K562 (cell line): ENCODE data around the gene PDE3A. TPM values are rescaled to one million over a fixed set of nuclear protein-coding genes. Genes with fewer than 3 reads are reported as not detected.

Experiments
- ATAC-seq: fragments of 200-7000 bp; cut with Tn5 transposase; 3 replicates; pipeline ENCODE4 v1.9.1; 2020; ENCODE audit warnings: moderate library complexity
- BruUV-seq: library from RNA; stranded (reverse); fragments of 400-500 nt; replicated peaks from 2 replicates; lab custom pipeline; 2021; lab: Mats Ljungman, UMichigan
- CTCF ChIA-PET: fragments of 300-600 bp; formaldehyde crosslinking; extraction: SDS; loops from one replicate; lab custom pipeline; 2021; ENCODE audit warnings: low intra/inter-chr PET ratio; lab: Yijun Ruan, JAX
- POLR2A ChIA-PET: fragments of 300-600, 350-650 bp; sonication (Branson Sonifier 250); formaldehyde crosslinking; extraction: SDS; loops from one replicate; lab custom pipeline; 2021; ENCODE audit warnings: antibody characterized with exemption, inconsistent platforms; lab: Yijun Ruan, JAX
- DNase-seq, 4 experiments: peaks; one replicate each; pipeline versions ENCODE4 v3.0.0 to v3.0.0-alpha.2; 2011 to 2018; ENCODE audit warnings: low spot score in 3 of 4, mixed read lengths in 3 of 4; ENCODE audit errors: extremely low read depth in 1 of 4
- FAIRE-seq: peaks from 2 replicates; lab custom pipeline; 2011; peaks lifted over from hg19 to GRCh38; lab: Jason Lieb, UNC
- H2AFZ ChIP-seq: 2 replicates; pipeline ENCODE4 v1.6.0; 2011; ENCODE audit warnings: low read depth, low read length, control low read depth, inconsistent platforms
- H3K27ac ChIP-seq: fragments of 200-600 bp; 3 replicates; pipeline ENCODE4 v1.8.0; 2011; ENCODE audit warnings: low read depth, mild to moderate bottlenecking, control low read depth, inconsistent platforms, low read length, moderate library complexity, mixed read lengths; ENCODE audit errors: extremely low read depth
- H3K27me3 ChIP-seq, 2 experiments: fragments of 300-600 bp in 1 of 2; 2 replicates in 1 of 2; 3 replicates in 1 of 2; pipeline versions ENCODE4 v1.6.0 to v1.8.0; 2011; ENCODE audit warnings: inconsistent platforms in 2 of 2, low read length in 2 of 2, mild to moderate bottlenecking in 1 of 2, mixed read lengths in 1 of 2, moderate library complexity in 1 of 2; ENCODE audit not compliant: control insufficient read depth in 2 of 2, insufficient read depth in 2 of 2
- H3K36me3 ChIP-seq: fragments of 300-600 bp; 3 replicates; pipeline ENCODE4 v1.8.0; 2011; ENCODE audit warnings: mild to moderate bottlenecking, low read length, inconsistent platforms; ENCODE audit not compliant: control insufficient read depth, insufficient read depth
- H3K4me1 ChIP-seq, 2 experiments: fragments of 200-600 bp in 1 of 2; replicated peaks in 1 of 2; 2 replicates in 1 of 2; 3 replicates in 1 of 2; pipeline versions ENCODE4 v1.5.1 to v1.8.0; 2011; ENCODE audit warnings: inconsistent platforms in 2 of 2, low read length in 2 of 2, mild to moderate bottlenecking in 1 of 2, mixed read lengths in 1 of 2, moderate library complexity in 1 of 2; ENCODE audit not compliant: control insufficient read depth in 2 of 2, insufficient read depth in 2 of 2
- H3K4me2 ChIP-seq: 2 replicates; pipeline ENCODE4 v1.6.1; 2011; ENCODE audit warnings: low read length, control low read depth, inconsistent platforms, mixed read lengths; ENCODE audit not compliant: insufficient read depth
- H3K4me3 ChIP-seq: fragments of 200-600 bp; sonication (generic), shearing (Covaris generic); 2 replicates; pipeline ENCODE4 v1.5.1; 2016; ENCODE audit warnings: control low read depth, inconsistent platforms
- H3K79me2 ChIP-seq: fragments of 200-600 bp; 3 replicates; pipeline ENCODE4 v1.8.0; 2011; ENCODE audit warnings: low read length, inconsistent platforms; ENCODE audit not compliant: control insufficient read depth, insufficient read depth
- H3K9ac ChIP-seq, 2 experiments: 2 replicates each; pipeline versions ENCODE4 v1.6.0 to v1.6.1; 2011; ENCODE audit warnings: low read depth in 2 of 2, low read length in 2 of 2, control low read depth in 1 of 2, inconsistent platforms in 1 of 2, mild to moderate bottlenecking in 1 of 2, mixed read lengths in 1 of 2; ENCODE audit not compliant: insufficient read depth in 1 of 2
- H3K9me1 ChIP-seq: one replicate; pipeline ENCODE4 v1.6.0; 2011; ENCODE audit warnings: inconsistent platforms, mild to moderate bottlenecking, low read length, moderate library complexity; ENCODE audit not compliant: control insufficient read depth, insufficient read depth
- H3K9me3 ChIP-seq: replicated peaks from 2 replicates; pipeline ENCODE4 v1.5.1; 2011; ENCODE audit warnings: low read depth, low read length, inconsistent platforms; ENCODE audit not compliant: control insufficient read depth, insufficient read depth
- H4K20me1 ChIP-seq: replicated peaks from 2 replicates; pipeline ENCODE4 v1.6.1; 2011; ENCODE audit warnings: low read length, inconsistent platforms, mixed read lengths; ENCODE audit not compliant: control insufficient read depth, insufficient read depth
- BRD4 ChIP-seq: fragments of 200-600 bp; sonication (generic); IDR thresholded peaks from 2 replicates; pipeline ENCODE4 v1.6.1; 2017; ENCODE audit warnings: inconsistent platforms
- ETS2 ChIP-seq: IDR thresholded peaks from 2 replicates; pipeline ENCODE4 v1.6.1; 2016; ENCODE audit warnings: borderline replicate concordance, missing genetic modification characterization, mild to moderate bottlenecking, moderate library complexity, missing compliant biosample characterization; ENCODE audit not compliant: poor library complexity, severe bottlenecking
- MED1 ChIP-seq: sonication (generic); formaldehyde crosslinking; IDR thresholded peaks from 2 replicates; pipeline ENCODE4 v1.8.1; 2023; ENCODE audit warnings: missing genetic modification reagents, borderline replicate concordance
- SAP30 ChIP-seq: fragments of 200-600 bp; sonication (generic); IDR thresholded peaks from 2 replicates; pipeline ENCODE4 v1.6.1; 2012; ENCODE audit warnings: borderline replicate concordance, low read depth, mild to moderate bottlenecking, moderate library complexity, low read length, control low read depth, inconsistent platforms; ENCODE audit not compliant: insufficient read depth, poor library complexity, severe bottlenecking
- STAT6 ChIP-seq: sonication (generic); formaldehyde crosslinking; IDR thresholded peaks from 2 replicates; pipeline ENCODE4 v1.8.1; 2023; ENCODE audit warnings: mild to moderate bottlenecking, missing genetic modification reagents
- TCF7 ChIP-seq: sonication (generic); IDR thresholded peaks from 2 replicates; pipeline ENCODE4 v1.6.1; 2016; ENCODE audit warnings: antibody characterized with exemption, borderline replicate concordance
- ZNF184 ChIP-seq: sonication (generic); formaldehyde crosslinking; IDR thresholded peaks from 2 replicates; pipeline ENCODE4 v1.5.0; 2020; ENCODE audit warnings: missing genetic modification reagents
- ZNF512 ChIP-seq: IDR thresholded peaks from 2 replicates; pipeline ENCODE4 v1.6.1; 2016; ENCODE audit warnings: missing genetic modification characterization, missing compliant biosample characterization
- ZNF830 ChIP-seq: fragments of 250-450 bp; sonication (Bioruptor Pico); IDR thresholded peaks from 2 replicates; pipeline ENCODE4 v1.5.0; 2021; ENCODE audit warnings: mild to moderate bottlenecking
- WGBS: fragments of 100-300 bp; shearing (Covaris generic); methylation state at CpG from one replicate; pipeline ENCODE4 v1.1.6; 2016; ENCODE audit warnings: low coverage, mixed read lengths; ENCODE audit not compliant: insufficient coverage; ENCODE audit errors: missing lambda C conversion rate; 5-methylcytosine and 5-hydroxymethylcytosine counted together
- in situ Hi-C: fragments of 300-500 bp; cut with MboI; formaldehyde crosslinking; loops from 4 replicates; pipeline ENCODE4 v1.15.0; 2018; ENCODE audit warnings: inconsistent platforms, mixed read lengths
- intact Hi-C: fragments of 100-400 bp; cut with micrococcal nuclease; formaldehyde crosslinking; loops from 2 replicates; pipeline ENCODE4 v1.14.2; 2022
- polyA plus RNA-seq, 8 experiments: library from polyadenylated mRNA; depleted of rRNA in 4 of 8; stranded (reverse) in 5 of 8; unstranded in 3 of 8; fragments of >200 nt; fragmentation: Nextera tagmentation in 2 of 8; fragmentation: Illumina TruSeq in 1 of 8; extraction: Ambion mirVana in 2 of 8; extraction: Trizol in 1 of 8; gene quantifications; 2 replicates each; pipeline versions ENCODE4 v1.2.1 to v1.2.3, GENCODE V29; 2011 to 2014; ENCODE audit warnings: inconsistent platforms in 1 of 8, missing spikeins in 1 of 8
- total RNA-seq, 7 experiments: library from RNA; depleted of rRNA in 6 of 7; stranded (reverse); fragments of >200 nt in 6 of 7; fragmentation: Illumina TruSeq in 2 of 7; extraction: Trizol in 2 of 7; gene quantifications; 2 replicates each; pipeline versions ENCODE4 v1.2.1 to v1.2.3, GENCODE V29; 2011 to 2021; ENCODE audit warnings: low replicate concordance in 1 of 7
- TF ChIP-seq, protein P1 (sequence below): fragments of 200-400 bp; formaldehyde crosslinking; IDR thresholded peaks from 2 replicates; pipeline ENCODE4 v1.6.1; 2017; ENCODE audit warnings: mild to moderate bottlenecking, low read depth, low read length, moderate library complexity
- TF ChIP-seq, protein P2 (sequence below): sonication (generic); formaldehyde crosslinking; IDR thresholded peaks from 2 replicates; pipeline ENCODE4 v1.8.1; 2023; ENCODE audit warnings: missing genetic modification reagents, mild to moderate bottlenecking, borderline replicate concordance

Gene PDE3A
- total and polyA plus RNA-seq, 9 of the 15 experiments (the other 6 are each of a cell fraction or from before 2014, with no cell fraction given), result 0.02 TPM; not detected in 8

DNA sequence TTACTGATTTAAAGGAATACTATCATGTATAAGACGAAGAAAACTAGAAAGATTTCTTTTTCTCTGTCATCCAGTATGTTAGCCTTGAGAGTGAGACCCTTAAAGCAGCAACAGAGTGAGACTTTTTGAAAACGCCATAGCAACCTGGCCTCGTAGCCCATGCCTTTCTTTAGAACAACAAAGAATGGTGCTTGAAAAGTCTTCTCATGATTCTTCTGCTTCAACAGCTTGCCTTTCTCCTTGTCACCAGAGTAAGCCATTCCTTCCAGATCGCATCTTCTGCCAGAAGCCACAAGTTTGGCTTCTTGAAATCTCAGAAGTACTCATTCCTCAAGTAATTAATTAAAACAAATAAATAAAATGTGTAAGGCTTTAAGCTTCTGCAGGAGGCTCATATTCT, 109.3 kb downstream of the PDE3A start:
- FAIRE-seq (no peak), DNase-seq (no peak), ATAC-seq (no peak)
- ChIA-PET POLR2A (no interaction called here), CTCF (no interaction called here)
- Histone ChIP-seq H3K9me1 (no peaks in the 10 kb centered on the region), H3K9ac (no peak overlapping the region), H3K36me3 (no peaks in the 10 kb centered on the region), H3K9me3 (no peaks in the 10 kb centered on the region), H2AFZ (no peak overlapping the region), H3K4me3 (no peak overlapping the region), H3K4me1 (no peaks in the 10 kb centered on the region), H4K20me1 (no peaks in the 10 kb centered on the region), H3K27ac (no peak overlapping the region), H3K27me3 (no peaks in the 10 kb centered on the region), H3K79me2 (no peaks in the 10 kb centered on the region), H3K4me2 (no peak overlapping the region)
- WGBS, result 3% methylated on average over 4 of the region's 4 CpGs
- intact Hi-C loops (no loop called here), in situ Hi-C loops (no loop called here)
- no TSS peak for BruUV-seq
- TF ChIP-seq, protein P1, sequence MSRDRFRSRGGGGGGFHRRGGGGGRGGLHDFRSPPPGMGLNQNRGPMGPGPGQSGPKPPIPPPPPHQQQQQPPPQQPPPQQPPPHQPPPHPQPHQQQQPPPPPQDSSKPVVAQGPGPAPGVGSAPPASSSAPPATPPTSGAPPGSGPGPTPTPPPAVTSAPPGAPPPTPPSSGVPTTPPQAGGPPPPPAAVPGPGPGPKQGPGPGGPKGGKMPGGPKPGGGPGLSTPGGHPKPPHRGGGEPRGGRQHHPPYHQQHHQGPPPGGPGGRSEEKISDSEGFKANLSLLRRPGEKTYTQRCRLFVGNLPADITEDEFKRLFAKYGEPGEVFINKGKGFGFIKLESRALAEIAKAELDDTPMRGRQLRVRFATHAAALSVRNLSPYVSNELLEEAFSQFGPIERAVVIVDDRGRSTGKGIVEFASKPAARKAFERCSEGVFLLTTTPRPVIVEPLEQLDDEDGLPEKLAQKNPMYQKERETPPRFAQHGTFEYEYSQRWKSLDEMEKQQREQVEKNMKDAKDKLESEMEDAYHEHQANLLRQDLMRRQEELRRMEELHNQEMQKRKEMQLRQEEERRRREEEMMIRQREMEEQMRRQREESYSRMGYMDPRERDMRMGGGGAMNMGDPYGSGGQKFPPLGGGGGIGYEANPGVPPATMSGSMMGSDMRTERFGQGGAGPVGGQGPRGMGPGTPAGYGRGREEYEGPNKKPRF, result no peak
- TF ChIP-seq SAP30, result no peak
- TF ChIP-seq TCF7, result no peak
- no peak for TF ChIP-seq ZNF830
- no peak for TF ChIP-seq MED1 (CRISPR knock-in tag)
- TF ChIP-seq STAT6 (CRISPR knock-in tag), result no peak
- TF ChIP-seq ZNF184 (CRISPR knock-in tag), result no peak
- no peak for TF ChIP-seq BRD4
- no peak for TF ChIP-seq ETS2 (tag)
- TF ChIP-seq, protein P2, sequence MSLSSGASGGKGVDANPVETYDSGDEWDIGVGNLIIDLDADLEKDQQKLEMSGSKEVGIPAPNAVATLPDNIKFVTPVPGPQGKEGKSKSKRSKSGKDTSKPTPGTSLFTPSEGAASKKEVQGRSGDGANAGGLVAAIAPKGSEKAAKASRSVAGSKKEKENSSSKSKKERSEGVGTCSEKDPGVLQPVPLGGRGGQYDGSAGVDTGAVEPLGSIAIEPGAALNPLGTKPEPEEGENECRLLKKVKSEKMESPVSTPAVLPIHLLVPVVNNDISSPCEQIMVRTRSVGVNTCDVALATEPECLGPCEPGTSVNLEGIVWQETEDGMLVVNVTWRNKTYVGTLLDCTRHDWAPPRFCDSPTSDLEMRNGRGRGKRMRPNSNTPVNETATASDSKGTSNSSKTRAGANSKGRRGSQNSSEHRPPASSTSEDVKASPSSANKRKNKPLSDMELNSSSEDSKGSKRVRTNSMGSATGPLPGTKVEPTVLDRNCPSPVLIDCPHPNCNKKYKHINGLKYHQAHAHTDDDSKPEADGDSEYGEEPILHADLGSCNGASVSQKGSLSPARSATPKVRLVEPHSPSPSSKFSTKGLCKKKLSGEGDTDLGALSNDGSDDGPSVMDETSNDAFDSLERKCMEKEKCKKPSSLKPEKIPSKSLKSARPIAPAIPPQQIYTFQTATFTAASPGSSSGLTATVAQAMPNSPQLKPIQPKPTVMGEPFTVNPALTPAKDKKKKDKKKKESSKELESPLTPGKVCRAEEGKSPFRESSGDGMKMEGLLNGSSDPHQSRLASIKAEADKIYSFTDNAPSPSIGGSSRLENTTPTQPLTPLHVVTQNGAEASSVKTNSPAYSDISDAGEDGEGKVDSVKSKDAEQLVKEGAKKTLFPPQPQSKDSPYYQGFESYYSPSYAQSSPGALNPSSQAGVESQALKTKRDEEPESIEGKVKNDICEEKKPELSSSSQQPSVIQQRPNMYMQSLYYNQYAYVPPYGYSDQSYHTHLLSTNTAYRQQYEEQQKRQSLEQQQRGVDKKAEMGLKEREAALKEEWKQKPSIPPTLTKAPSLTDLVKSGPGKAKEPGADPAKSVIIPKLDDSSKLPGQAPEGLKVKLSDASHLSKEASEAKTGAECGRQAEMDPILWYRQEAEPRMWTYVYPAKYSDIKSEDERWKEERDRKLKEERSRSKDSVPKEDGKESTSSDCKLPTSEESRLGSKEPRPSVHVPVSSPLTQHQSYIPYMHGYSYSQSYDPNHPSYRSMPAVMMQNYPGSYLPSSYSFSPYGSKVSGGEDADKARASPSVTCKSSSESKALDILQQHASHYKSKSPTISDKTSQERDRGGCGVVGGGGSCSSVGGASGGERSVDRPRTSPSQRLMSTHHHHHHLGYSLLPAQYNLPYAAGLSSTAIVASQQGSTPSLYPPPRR (CRISPR knock-in tag), result no peak
- no peak for TF ChIP-seq ZNF512 (tag)
